LNCaP clone FGC (cell line): ENCODE data around the gene OPTC.
"Not testable (repeated sequence)": the region's sequence is repeated elsewhere in the genome, so short reads cannot be mapped to it uniquely, and the experiment has no call there.

Source experiments
- DNase-seq: peaks from one replicate; pipeline ENCODE4 v3.0.0-alpha.2; 2011; ENCODE audit warnings: low read depth
- H3K4me3 ChIP-seq: 2 replicates; pipeline ENCODE4 v1.5.1; 2011; ENCODE audit warnings: mild to moderate bottlenecking, low read depth, low read length, control low read depth
- TF ChIP-seq, protein P1 (sequence below): IDR thresholded peaks from 2 replicates; pipeline ENCODE4 v1.5.1; 2012; ENCODE audit warnings: mild to moderate bottlenecking; ENCODE audit not compliant: control insufficient read depth, insufficient read depth; ENCODE audit errors: extremely low read depth

Gene OPTC

DNA sequence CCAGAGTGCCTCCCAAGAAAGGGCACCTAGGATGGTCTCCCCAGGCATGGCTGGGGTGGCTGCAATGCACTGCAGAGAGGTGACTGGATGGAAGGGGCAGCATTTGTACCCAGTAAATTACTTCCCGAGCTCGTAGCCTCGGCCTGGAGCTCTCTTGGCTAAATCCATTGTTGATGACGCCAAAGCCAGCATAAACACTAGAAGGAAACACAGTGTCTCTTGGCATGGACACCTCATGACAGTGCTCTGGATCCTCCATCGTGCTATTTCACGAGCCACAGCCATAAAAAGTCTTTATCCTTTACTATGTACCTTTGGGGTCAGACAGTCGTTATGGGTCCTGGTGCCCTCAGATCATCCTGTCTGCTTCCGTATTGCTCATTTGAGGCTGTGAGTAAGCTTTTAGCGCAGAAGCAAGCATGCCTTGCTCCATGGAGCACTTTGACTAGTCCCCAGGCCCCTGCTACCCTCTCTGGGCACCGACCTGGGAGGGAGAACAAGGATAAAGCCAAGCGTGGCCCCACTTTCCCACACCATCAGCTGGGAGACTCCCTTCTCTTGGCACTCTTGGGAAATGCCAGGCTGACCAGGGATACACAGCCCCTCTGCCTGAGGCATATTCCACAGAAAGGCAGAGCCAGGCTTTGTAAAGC is 28.7 kb upstream of the OPTC start:
- no peak for DNase-seq
- no peak overlapping the region for H3K4me3 ChIP-seq
- TF ChIP-seq, protein P1, sequence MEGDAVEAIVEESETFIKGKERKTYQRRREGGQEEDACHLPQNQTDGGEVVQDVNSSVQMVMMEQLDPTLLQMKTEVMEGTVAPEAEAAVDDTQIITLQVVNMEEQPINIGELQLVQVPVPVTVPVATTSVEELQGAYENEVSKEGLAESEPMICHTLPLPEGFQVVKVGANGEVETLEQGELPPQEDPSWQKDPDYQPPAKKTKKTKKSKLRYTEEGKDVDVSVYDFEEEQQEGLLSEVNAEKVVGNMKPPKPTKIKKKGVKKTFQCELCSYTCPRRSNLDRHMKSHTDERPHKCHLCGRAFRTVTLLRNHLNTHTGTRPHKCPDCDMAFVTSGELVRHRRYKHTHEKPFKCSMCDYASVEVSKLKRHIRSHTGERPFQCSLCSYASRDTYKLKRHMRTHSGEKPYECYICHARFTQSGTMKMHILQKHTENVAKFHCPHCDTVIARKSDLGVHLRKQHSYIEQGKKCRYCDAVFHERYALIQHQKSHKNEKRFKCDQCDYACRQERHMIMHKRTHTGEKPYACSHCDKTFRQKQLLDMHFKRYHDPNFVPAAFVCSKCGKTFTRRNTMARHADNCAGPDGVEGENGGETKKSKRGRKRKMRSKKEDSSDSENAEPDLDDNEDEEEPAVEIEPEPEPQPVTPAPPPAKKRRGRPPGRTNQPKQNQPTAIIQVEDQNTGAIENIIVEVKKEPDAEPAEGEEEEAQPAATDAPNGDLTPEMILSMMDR, result no peak

DNA sequence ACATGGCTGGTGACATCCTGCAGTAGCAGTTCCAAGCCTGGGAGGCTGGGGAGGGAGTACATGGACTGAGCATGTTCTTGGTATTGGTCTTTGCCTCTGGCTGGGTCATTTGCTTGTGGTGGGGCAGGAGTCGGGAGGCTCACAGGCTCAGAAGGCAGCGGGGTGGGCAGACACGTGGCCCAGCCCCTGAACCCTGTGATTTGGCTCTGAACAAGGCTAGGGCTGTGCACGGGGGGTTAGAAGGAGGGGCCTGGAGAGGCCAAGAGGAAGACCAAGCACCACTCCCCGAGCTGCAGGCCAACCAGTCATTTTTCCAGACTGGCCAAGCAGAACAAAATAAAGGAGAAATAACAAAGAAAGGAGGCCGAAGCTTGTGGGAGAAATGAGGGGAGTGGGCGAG is 28.0 kb upstream of the OPTC start:
- no peak overlapping the region for H3K4me3 ChIP-seq
- no peak for DNase-seq
- TF ChIP-seq, protein P1, result no peak

DNA sequence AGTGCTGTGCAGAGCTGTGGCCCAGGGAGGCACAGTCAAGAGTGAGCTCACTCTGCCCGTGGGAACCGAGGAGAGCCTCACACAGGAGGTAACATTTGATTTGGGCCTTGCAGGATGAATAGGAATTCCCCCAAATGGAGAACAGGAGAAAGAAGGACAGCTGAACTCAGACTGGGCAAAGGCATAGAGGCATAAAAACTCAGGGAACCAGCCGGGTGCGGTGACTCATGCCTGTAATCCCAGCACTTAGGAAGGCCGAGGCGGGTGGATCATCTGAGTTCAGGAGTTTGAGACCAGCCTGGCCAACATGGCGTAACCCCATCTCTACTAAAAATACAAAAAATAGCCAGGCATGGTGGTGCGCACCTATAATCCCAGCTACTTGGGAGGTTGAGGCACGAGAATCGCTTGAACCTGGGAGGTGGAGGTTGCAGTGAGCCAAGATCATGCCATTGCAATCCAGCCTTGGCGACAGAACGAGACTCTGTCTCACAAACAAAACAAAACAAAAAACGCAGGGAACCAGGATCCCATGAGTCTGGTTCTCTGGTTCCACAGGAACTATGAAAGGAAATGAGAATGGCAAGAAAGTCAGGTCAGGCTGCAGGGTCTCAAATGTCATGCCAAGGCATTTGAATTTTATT is 26.9 kb upstream of the OPTC start:
- not testable (repeated sequence) for DNase-seq

DNA sequence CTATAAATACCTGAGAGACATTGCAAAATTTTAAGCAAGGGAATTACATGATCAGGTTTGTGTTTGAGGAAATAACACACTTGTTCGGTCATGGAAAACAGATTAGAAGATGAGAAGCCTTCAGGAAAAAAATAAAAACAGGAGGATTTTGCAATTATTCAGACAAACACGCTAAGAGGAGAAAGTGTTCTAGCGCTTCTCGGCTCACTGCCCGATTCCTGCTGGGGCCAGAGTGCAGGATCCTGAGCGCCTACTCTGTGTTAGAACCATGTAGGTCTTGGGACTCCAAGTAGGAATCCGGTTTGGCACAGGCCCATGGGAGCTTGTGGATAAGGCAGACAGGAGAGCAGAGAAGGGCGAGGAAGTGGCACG is 26.4 kb upstream of the OPTC start:
- H3K4me3 ChIP-seq, result no peak overlapping the region
- TF ChIP-seq, protein P1, result no peak
- no peak for DNase-seq

More for the DNA sequence above, 26.9 kb upstream of the OPTC start:
- H3K4me3 ChIP-seq, result not testable (repeated sequence)

DNA sequence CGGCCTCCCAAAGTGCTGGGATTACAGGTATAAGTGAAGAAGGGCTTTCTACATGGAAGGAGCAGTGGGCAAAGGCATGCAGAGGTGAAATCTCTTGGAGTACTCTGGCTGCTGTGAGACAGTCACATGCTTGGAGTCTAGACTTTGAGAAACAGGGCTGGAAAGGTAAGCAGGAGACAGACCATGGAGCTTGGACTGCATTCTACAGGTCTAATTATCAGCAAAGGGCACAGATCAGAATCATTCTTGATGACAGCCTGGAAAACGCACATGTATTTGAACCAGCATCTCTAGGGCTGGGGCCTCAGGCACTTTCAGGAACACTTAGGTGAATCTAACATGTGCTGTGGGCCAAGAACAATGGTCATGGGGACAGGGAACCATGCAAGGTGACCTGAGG is 25.6 kb upstream of the OPTC start:
- TF ChIP-seq, protein P1, result no peak
- no peak for DNase-seq
- no peak overlapping the region for H3K4me3 ChIP-seq

DNA sequence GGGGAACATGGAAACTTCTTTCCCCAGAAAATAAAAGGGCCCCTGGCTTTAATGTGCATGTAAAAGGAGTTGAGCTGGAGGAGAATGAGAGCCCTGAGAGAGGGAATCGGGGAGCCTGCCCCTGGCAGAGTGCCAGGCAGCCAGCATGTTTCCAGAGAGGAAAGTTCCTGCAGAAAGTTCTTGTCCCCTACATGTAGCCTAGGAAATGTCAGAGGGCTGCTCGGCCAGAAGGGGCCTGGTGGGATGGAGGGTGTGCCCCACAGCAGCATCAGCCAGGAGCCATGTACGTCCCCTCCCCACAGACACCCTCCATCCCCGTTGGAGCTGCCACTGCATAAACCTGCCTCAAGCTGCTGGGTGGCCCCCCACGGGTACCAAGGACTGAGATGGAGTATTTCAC is 23.7 kb upstream of the OPTC start:
- TF ChIP-seq, protein P1, result no peak
- no peak overlapping the region for H3K4me3 ChIP-seq
- DNase-seq, result no peak

DNA sequence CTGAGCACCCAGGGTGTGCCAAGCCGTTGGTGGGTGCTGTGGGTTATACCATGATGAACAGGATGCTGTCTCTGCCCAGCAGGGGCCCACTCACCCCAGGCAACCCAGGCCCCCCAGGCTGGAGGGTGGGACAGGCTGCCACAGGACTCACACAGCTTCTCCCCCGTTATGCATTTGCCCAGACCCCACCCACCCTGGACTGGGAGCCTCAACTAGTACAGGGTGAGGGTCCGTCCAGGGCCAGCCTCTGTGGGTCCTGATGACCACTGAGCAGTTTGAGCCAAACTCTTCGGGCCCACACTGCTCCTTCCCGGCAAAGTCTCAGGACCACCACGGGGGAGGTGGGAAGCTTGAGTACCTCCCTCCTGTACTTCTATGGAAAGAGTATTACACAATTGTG is 22.1 kb upstream of the OPTC start:
- H3K4me3 ChIP-seq, result no peak overlapping the region
- no peak for DNase-seq
- TF ChIP-seq, protein P1, result no peak
